ENCODE measurements around the gene SDC1.
"Not testable (repeated sequence)": the region's sequence is repeated elsewhere in the genome, so short reads cannot be mapped to it uniquely, and the experiment has no call there.

The SDC1 gene

GRCh38 chr2:20224716-20225293 is at the start of gene SDC1:
SDC1 (minus strand) TSS chr2:20225130; CDS start chr2:20224867, 263 bp downstream.
- TF ChIP-seq CTCF (IDR thresholded peaks at IDR 0.05; ENCODE audit: low read depth, low read length) = no peak
- peak within 1 kb of the TSS; percentile 60 for H3K4me3 ChIP-seq (ENCODE audit: low read depth, low read length)

GRCh38 chr2:20273042-20273441 is 48.1 kb upstream of the SDC1 start:
- TF ChIP-seq CTCF (IDR thresholded peaks at IDR 0.05; ENCODE audit: low read depth, low read length) = no peak
- no peak overlapping the region for H3K4me3 ChIP-seq (ENCODE audit: low read depth, low read length)

- not testable (repeated sequence) for H3K4me3 ChIP-seq (ENCODE audit: low read depth, low read length)
Observed at GRCh38 chr2:20268317-20268716, 43.4 kb upstream of the SDC1 start.

GRCh38 chr2:20267529-20267928 is 42.6 kb upstream of the SDC1 start:
- H3K4me3 ChIP-seq (ENCODE audit: low read depth, low read length) = no peak overlapping the region
- TF ChIP-seq CTCF (IDR thresholded peaks at IDR 0.05; ENCODE audit: low read depth, low read length) = no peak

- no peak for TF ChIP-seq CTCF (IDR thresholded peaks at IDR 0.05; ENCODE audit: low read depth, low read length)
- no peak overlapping the region for H3K4me3 ChIP-seq (ENCODE audit: low read depth, low read length)
Observed at GRCh38 chr2:20264629-20265028, 39.7 kb upstream of the SDC1 start.

GRCh38 chr2:20257411-20257810 is 32.5 kb upstream of the SDC1 start:
- H3K4me3 ChIP-seq (ENCODE audit: low read depth, low read length) = no peak overlapping the region
- no peak for TF ChIP-seq CTCF (IDR thresholded peaks at IDR 0.05; ENCODE audit: low read depth, low read length)

GRCh38 chr2:20254731-20255130 is 29.8 kb upstream of the SDC1 start:
- no peak overlapping the region for H3K4me3 ChIP-seq (ENCODE audit: low read depth, low read length)
- TF ChIP-seq CTCF (IDR thresholded peaks at IDR 0.05; ENCODE audit: low read depth, low read length) = no peak

- H3K4me3 ChIP-seq (ENCODE audit: low read depth, low read length) = no peak overlapping the region
- TF ChIP-seq CTCF (IDR thresholded peaks at IDR 0.05; ENCODE audit: low read depth, low read length) = no peak
Observed at GRCh38 chr2:20250436-20250835, 25.5 kb upstream of the SDC1 start.

All from WI38 (cell line).